ENCODE results near the gene BNC2.

DNA sequence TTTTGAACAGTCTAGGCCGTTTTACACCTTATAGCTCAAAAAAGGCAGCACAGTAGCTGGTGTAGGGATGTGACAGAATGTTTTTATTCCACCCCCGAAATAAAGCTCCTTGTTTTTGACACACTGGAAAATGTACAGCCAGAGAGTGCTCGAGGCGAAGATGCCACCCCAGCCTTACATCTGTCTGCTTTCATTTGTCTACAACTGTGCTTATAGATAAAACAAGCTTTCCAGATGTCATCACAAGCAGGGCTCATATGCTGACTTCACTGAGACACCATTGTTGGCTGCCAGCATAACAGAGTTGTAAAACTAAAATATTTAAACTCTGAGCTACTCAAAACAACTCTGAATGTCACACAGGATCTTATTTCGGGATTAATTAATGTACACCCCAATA, 386.3 kb downstream of the BNC2 start:
- TF ChIP-seq, protein P1, sequence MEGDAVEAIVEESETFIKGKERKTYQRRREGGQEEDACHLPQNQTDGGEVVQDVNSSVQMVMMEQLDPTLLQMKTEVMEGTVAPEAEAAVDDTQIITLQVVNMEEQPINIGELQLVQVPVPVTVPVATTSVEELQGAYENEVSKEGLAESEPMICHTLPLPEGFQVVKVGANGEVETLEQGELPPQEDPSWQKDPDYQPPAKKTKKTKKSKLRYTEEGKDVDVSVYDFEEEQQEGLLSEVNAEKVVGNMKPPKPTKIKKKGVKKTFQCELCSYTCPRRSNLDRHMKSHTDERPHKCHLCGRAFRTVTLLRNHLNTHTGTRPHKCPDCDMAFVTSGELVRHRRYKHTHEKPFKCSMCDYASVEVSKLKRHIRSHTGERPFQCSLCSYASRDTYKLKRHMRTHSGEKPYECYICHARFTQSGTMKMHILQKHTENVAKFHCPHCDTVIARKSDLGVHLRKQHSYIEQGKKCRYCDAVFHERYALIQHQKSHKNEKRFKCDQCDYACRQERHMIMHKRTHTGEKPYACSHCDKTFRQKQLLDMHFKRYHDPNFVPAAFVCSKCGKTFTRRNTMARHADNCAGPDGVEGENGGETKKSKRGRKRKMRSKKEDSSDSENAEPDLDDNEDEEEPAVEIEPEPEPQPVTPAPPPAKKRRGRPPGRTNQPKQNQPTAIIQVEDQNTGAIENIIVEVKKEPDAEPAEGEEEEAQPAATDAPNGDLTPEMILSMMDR (IDR thresholded peaks at IDR 0.05): no peak
- TF ChIP-seq POLR2A (IDR thresholded peaks at IDR 0.05): no peak
